Fibroblast of villous mesenchyme (primary cell): ENCODE measurements around the gene JMJD8. TPM values are rescaled to one million over a fixed set of nuclear protein-coding genes. Genes with fewer than 3 reads are reported as not detected.

ENCODE experiments used
- DNase-seq: peaks from one replicate; pipeline ENCODE4 v3.0.0-alpha.2; 2010; ENCODE audit warnings: low read depth
- H3K4me3 ChIP-seq: 2 replicates; pipeline ENCODE4 v1.5.1; 2011; ENCODE audit warnings: low read depth, mild to moderate bottlenecking, low read length
- CTCF ChIP-seq: IDR thresholded peaks from 2 replicates; pipeline ENCODE4 v1.5.1; 2012; ENCODE audit warnings: low read depth, mild to moderate bottlenecking, low read length; ENCODE audit not compliant: insufficient read depth
- total RNA-seq: library from RNA; depleted of rRNA; stranded (reverse); fragments of >200 nt; gene quantifications from 2 replicates; pipeline ENCODE4 v1.2.3, GENCODE V29; 2012

Gene JMJD8
- total RNA-seq, 1 donor = 36.3 TPM

- peak within 1 kb of the TSS; percentile 71 for H3K4me3 ChIP-seq
- peak; percentile 68 for DNase-seq
- no peak for TF ChIP-seq CTCF
These were observed 37.0 kb upstream of the JMJD8 start, which contains the start of gene ANTKMT for GRCh38 chr16:720990-721764. TSS of gene ANTKMT (plus strand) at chr16:721146. CDS start at chr16:721275, 129 bp downstream.

GRCh38 chr16:720447-720989, 36.4 kb upstream of the JMJD8 start:
- H3K4me3 ChIP-seq = peak overlapping the region; percentile 71
- peak; percentile 83 for DNase-seq
- peak; percentile 13 for TF ChIP-seq CTCF

- no peak for DNase-seq
- peak; percentile 21 for TF ChIP-seq CTCF
- H3K4me3 ChIP-seq = peak overlapping the region; percentile 71
These were observed 35.8 kb upstream of the JMJD8 start for GRCh38 chr16:719815-720446.

GRCh38 chr16:718922-719321, 34.8 kb upstream of the JMJD8 start:
- no peak for TF ChIP-seq CTCF
- H3K4me3 ChIP-seq = no peak overlapping the region
- no peak for DNase-seq

GRCh38 chr16:718389-718788, 34.3 kb upstream of the JMJD8 start:
- no peak overlapping the region for H3K4me3 ChIP-seq
- DNase-seq = no peak
- no peak for TF ChIP-seq CTCF

GRCh38 chr16:717450-718245, 33.5 kb upstream of the JMJD8 start:
- no peak for TF ChIP-seq CTCF
- DNase-seq = no peak
- no peak overlapping the region for H3K4me3 ChIP-seq
